HG02588 (cell line): ENCODE data around the gene GRIK3.

Experiments
- ATAC-seq: cut with Tn5 transposase; IDR thresholded peaks from one replicate; pipeline ENCODE4 v1.9.1; 2021; ENCODE audit warnings: mild to moderate bottlenecking, moderate library complexity; ENCODE audit not compliant: unreplicated experiment

Gene GRIK3

GRCh38 chr1:37047542-37047941, 13.2 kb upstream of the GRIK3 start:
- ATAC-seq: no peak

- no peak for ATAC-seq
Observed at GRCh38 chr1:37043101-37043500, 8.8 kb upstream of the GRIK3 start.

GRCh38 chr1:37042506-37042905, 8.2 kb upstream of the GRIK3 start:
- ATAC-seq: no peak

GRCh38 chr1:37041483-37041882, 7.2 kb upstream of the GRIK3 start:
- no peak for ATAC-seq

DNA sequence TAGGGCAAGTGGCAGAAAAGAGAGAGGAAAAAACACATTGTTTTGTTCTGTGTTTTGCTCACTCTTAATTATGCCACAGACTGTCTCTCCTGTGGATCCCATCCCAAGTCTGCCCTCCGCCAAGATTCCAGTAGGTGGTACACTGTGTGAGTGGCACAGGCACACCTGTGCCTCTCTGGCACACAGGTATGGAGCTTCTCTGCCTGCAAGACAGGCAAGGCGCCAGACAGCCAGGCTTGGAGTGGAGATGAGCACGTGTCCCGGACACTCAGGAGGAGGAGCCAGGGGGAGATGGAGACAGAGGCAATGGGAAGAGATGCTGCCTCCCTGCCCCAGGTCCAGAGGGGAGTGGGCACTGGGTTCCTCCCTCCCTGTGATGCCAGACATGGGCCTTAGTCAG, 6.5 kb upstream of the GRIK3 start:
- ATAC-seq: no peak

DNA sequence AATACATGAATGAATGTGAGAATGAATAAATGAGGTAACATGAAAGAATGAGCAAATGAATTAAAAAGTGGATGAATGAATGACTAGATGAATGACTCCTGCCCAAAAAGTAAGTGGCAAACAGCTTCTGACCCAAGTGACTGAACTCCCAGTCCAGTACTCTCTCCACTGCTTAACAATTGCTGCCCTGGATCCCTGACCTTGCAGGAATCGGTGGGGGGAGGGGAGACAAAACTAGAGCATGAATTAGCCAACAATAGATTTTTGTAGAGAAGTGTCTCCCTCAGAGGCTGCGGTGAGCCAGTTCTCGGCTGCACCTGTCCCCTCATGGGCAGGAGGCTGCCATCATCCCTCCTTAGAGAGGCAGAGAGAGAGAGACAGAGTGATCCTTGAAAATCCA, 5.9 kb upstream of the GRIK3 start:
- no peak for ATAC-seq

GRCh38 chr1:37038227-37039093, 4.1 kb upstream of the GRIK3 start:
- ATAC-seq: no peak

- ATAC-seq: no peak
Observed at GRCh38 chr1:37037690-37038089, 3.4 kb upstream of the GRIK3 start.

DNA sequence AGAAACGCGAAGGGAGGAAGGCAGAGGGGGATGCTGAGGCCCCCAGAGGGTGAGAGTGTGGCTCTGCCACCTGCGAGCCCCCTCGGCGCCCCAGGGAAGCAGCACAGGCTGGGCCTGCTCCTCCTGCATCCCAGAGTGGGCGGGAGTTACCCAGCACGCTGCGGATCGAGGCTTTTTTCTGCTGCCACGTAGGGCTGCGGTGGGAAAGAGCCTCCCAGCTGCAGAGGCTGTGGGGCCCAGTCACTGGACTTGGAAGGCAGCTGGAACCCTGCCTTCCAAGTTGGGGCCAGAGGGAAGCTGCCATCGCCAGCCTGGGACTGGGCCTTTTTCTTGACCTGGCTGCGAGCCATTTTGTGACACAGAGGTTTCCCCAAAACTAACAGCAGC, 2.3 kb upstream of the GRIK3 start:
- no peak for ATAC-seq

GRCh38 chr1:37035796-37036666, 1.7 kb upstream of the GRIK3 start:
- ATAC-seq: no peak

GRCh38 chr1:37035014-37035691, 838 bp upstream of the GRIK3 start:
- no peak for ATAC-seq

DNA sequence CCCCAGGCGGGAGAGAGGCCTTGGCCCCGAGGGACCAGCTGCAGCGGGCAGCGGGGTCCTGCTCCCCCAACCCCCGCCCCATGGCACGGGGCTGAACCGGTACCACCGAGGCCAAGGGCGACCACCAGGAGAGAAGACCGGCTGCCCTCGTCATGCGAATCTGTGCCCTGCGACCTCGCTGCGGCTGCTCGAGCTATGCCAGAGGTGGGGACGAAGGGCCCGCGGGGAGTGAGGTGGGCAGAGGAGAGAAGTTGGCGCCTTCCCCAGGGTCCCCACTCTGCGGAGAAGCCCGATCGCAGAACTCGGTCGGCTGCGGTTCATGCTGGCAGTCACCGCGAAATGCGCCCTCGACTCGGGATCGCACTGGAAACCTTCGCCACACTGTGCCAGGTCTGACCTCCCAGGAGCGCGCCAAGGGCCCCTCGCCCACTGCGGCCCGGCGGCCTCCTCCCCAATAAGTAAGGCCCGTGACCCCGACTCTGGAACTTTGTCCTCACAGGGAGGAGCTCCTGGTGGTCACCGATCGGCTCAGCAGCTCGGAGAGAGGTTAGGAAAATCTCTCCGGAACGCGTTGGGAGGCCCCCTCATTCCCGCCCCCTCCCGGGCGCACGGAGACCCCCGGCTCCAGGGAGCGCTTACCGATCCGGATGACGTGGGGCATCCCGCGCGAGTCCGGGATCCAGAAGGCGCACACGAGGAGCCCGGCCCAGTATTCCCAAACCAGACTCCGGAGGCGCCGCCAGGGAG, 787 bp downstream of the GRIK3 start:
- ATAC-seq: no peak

DNA sequence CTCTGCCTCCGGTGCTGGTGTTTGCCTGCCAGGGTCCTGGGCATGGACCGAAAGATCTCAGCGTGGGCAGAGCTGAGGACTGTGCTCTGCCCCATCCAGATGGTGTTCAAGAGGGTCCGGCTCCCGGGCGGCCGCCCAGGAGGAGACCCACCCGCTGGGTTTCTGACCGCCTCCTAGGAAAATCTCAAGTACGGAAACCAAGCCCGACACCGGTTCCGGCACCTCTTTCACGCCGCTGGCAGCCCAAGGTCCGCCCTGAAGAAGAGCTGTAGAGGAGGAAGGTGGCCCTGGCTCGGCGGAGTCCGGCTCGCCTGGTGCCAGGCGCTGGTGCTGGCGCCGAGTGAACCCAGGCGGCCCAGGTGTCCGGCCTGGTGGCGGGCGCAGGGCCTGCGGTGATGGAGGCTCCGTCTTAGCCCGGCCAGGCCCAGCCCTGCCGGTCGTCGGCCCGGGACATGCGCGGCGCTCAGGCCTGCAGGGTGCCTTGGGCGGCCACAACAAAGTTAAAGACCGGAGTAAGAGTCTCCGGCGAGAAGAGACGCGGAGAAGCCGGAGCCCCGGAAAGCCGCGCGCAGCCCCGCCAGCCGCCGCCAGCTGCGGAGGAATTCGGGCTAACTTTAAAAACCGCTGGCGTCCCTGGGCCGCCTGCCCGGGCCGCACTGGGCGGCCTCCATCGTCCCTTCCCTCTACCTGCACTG, 1.5 kb downstream of the GRIK3 start:
- no peak for ATAC-seq

- no peak for ATAC-seq
Observed at GRCh38 chr1:37031871-37032270, 2.4 kb downstream of the GRIK3 start.

DNA sequence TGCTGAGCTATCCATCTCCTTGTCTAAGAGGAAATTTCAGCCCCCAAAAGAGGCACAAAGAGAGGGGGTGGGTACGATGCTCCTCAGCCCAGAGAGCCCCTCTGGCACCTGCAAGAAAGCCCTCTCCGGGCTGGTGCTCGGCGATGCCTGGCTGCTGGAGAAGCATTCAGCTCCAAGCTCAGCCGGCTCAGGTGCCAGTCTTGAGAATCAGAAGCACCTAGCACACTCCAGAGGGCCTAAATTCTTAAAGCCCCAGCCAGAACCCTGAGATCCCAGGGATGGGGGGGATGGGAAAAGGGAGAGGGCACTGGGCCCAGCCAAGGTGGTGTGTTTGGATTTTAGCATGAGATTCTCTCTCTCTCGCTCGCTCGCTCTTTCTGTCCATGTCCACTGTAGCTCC, 2.9 kb downstream of the GRIK3 start:
- no peak for ATAC-seq

DNA sequence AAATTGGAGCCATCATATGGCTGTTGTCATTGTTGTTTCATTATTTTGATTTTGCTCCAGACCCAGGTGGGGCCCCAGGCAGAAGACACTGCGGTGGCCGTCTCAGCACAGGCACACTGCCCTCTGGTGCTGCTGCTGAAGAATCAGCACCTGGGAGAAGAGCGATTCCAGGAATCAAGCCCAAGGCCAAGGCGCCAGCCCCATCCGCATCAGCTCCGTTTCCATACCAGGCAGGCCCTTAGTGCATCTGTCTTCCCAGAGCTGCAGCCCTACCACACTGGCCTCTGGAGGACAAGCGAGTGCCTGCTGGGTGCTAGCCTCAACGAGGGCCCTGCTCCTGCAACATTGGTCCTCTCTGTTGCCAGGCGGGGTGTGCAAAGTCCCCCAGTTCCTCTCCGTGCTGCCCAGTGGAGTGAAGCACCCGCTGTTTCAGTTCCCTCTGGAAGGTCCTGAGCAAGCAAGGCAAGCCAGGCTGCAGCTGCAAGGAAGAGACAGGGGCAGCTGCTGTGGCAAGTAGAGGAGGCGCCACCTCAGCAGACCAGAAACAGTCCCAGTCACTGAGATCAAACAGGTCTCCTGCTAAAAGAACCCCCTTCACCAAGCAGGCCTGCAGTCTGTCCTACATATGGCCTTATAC, 5.2 kb downstream of the GRIK3 start:
- ATAC-seq: no peak

DNA sequence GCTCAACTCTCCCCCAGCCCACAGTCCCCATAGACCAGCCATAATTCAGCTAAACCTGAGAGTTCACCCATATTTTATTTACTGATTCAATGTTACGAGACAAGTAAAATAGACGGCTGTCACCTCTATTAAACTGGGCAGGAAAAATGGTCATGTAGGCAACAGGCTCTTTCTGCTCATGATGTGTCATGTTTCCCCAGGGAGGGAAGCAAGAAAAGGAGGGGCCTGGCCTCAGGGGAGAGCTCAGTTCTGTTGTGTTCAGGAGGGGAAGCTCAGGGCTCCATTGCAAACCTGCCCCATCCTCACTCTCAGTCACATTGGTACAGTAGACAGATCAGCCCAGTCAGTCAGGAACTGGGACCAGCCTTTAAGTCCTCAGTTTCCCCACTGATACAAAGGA, 12.8 kb downstream of the GRIK3 start:
- ATAC-seq: no peak

DNA sequence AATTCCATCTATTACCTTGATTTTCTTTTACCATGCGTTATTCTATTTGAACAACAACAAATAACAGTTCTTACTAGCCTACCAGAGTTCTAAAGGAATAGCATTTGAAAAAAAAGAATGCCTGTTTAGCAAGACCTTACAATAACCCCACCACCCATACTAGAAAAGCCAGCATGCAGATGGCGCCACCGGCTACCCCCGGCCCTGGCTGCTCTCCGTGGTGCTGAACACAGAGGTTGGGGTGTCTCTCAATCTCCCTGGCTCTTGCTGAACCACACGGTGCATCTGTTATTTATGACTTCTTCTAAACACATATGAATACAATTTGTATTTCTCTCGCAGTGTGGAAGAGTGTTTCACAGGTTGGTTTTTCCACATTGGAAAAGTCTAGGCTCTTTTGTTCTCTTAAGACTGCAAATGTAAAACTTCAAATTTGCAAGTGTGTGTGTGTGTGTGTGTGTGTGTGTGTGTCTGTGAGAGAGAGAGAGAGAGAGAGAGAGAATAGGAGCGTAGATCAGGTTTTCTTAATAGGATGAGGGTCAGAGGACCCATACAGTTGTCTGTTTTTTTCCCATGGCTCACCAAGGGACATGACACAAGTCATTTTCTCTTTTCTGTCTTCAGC, 13.6 kb downstream of the GRIK3 start:
- no peak for ATAC-seq

GRCh38 chr1:37018510-37018909, 15.8 kb downstream of the GRIK3 start:
- ATAC-seq: no peak
